Prostate gland (tissue), 2 donors: ENCODE data around the gene P3H2.

ENCODE experiments used
- POLR2A ChIP-seq: fragments of 450-650 bp; IDR thresholded peaks from one replicate; pipeline ENCODE4 v1.6.1; 2016; ENCODE audit warnings: antibody characterized with exemption, mild to moderate bottlenecking
- TF ChIP-seq, protein P1 (sequence below), 4 experiments: fragments of 200-600 bp in 2 of 4; fragments of 450-650 bp in 2 of 4; sonication (generic) in 2 of 4; IDR thresholded peaks; 1 replicate in 3 of 4; 2 replicates in 1 of 4; pipeline ENCODE4 v1.5.1; 2016 to 2019; ENCODE audit warnings: antibody characterized with exemption in 4 of 4, mild to moderate bottlenecking in 2 of 4, moderate library complexity in 2 of 4

DNA sequence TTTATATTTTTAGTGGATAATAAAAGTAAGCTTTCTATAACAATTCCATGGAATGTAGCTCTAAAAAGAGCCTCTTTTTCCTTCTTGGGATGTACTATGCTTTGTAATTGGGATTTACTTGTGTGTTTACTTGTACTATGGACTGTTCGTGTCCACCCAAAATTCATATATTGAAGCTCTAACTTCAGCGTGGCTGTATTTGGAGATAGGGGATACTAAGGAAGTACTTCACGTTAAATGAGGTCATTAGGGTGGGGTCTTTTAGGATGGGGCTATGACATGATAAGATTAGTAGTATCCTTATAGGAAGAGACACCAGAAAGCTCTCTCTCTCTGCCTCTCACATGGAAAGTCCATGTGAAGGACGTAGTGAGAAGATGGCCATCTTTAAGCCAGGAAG, 64.9 kb downstream of the P3H2 start:
- TF ChIP-seq, protein P1, sequence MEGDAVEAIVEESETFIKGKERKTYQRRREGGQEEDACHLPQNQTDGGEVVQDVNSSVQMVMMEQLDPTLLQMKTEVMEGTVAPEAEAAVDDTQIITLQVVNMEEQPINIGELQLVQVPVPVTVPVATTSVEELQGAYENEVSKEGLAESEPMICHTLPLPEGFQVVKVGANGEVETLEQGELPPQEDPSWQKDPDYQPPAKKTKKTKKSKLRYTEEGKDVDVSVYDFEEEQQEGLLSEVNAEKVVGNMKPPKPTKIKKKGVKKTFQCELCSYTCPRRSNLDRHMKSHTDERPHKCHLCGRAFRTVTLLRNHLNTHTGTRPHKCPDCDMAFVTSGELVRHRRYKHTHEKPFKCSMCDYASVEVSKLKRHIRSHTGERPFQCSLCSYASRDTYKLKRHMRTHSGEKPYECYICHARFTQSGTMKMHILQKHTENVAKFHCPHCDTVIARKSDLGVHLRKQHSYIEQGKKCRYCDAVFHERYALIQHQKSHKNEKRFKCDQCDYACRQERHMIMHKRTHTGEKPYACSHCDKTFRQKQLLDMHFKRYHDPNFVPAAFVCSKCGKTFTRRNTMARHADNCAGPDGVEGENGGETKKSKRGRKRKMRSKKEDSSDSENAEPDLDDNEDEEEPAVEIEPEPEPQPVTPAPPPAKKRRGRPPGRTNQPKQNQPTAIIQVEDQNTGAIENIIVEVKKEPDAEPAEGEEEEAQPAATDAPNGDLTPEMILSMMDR (IDR thresholded peaks at IDR 0.05), result no peak
- no peak for TF ChIP-seq POLR2A
